Panc1 (cell line): Measurements from ENCODE around the gene RPL13. TPM values are rescaled to one million over a fixed set of nuclear protein-coding genes. Genes with fewer than 3 reads are reported as not detected.
A peak's percentile ranks its signal among the peaks of the same experiment; 100 is the strongest.

ENCODE experiments used
- ATAC-seq: fragments of 200-7000 bp; cut with Tn5 transposase; 2 replicates; pipeline ENCODE4 v1.9.1; 2020; ENCODE audit warnings: mild to moderate bottlenecking, moderate library complexity
- BruUV-seq: library from RNA; stranded (reverse); fragments of 400-500 nt; replicated peaks from 2 replicates; lab custom pipeline; 2021; lab: Mats Ljungman, UMichigan
- CTCF ChIA-PET: fragments of 300-600 bp; sonication (Branson Sonifier 250); formaldehyde crosslinking; loops from one replicate; lab custom pipeline; 2022; ENCODE audit warnings: antibody characterized with exemption; lab: Charles Lee
- POLR2A ChIA-PET: fragments of 300-600 bp; sonication (Branson Sonifier 250); formaldehyde crosslinking; loops from one replicate; lab custom pipeline; 2022; ENCODE audit warnings: antibody characterized with exemption; lab: Charles Lee
- DNase-seq: peaks from one replicate; pipeline ENCODE4 v3.0.0-alpha.2; 2010; ENCODE audit warnings: low read depth, low spot score
- H3K27ac ChIP-seq: 2 replicates; pipeline ENCODE4 v1.5.1; 2011; ENCODE audit warnings: mild to moderate bottlenecking, low read length, inconsistent platforms
- H3K27me3 ChIP-seq: fragments of 200-500 bp; sonication (Bioruptor generic); 2 replicates; pipeline ENCODE4 v1.6.0; 2014; ENCODE audit warnings: low read length, inconsistent platforms; ENCODE audit not compliant: control insufficient read depth, insufficient read depth
- H3K36me3 ChIP-seq: fragments of 200-500 bp; sonication (Bioruptor generic); 2 replicates; pipeline ENCODE4 v1.5.1; 2014; ENCODE audit warnings: inconsistent platforms, mild to moderate bottlenecking, low read length, moderate library complexity; ENCODE audit not compliant: control insufficient read depth, insufficient read depth
- H3K4me1 ChIP-seq: 2 replicates; pipeline ENCODE4 v1.5.1; 2011; ENCODE audit warnings: inconsistent platforms, mild to moderate bottlenecking, low read length, moderate library complexity; ENCODE audit not compliant: control insufficient read depth, insufficient read depth
- H3K4me3 ChIP-seq, 2 experiments: 2 replicates each; pipeline ENCODE4 v1.5.1; 2011 to 2012; ENCODE audit warnings: low read depth in 2 of 2, low read length in 2 of 2, mild to moderate bottlenecking in 2 of 2, inconsistent platforms in 1 of 2, moderate library complexity in 1 of 2
- H3K9me3 ChIP-seq: fragments of 200-500 bp; sonication (Bioruptor generic); 2 replicates; pipeline ENCODE4 v1.5.1; 2014; ENCODE audit warnings: low read depth, mild to moderate bottlenecking, inconsistent platforms, low read length, moderate library complexity; ENCODE audit not compliant: control insufficient read depth, insufficient read depth
- CTCF ChIP-seq: fragments of 450-650 bp; IDR thresholded peaks from 2 replicates; pipeline ENCODE4 v1.5.1; 2017; ENCODE audit warnings: mild to moderate bottlenecking
- POLR2AphosphoS5 ChIP-seq: IDR thresholded peaks from 2 replicates; pipeline ENCODE4 v1.6.1; 2012; ENCODE audit warnings: mild to moderate bottlenecking, low read depth, low read length, moderate library complexity
- REST ChIP-seq, 2 experiments: IDR thresholded peaks; 2 replicates each; pipeline ENCODE4 v1.6.1; 2011 to 2012; ENCODE audit warnings: low read depth in 2 of 2, control low read depth in 1 of 2, low read length in 1 of 2, mild to moderate bottlenecking in 1 of 2, moderate library complexity in 1 of 2; ENCODE audit not compliant: insufficient read depth in 1 of 2
- SIN3A ChIP-seq: IDR thresholded peaks from 2 replicates; pipeline ENCODE4 v1.6.1; 2012; ENCODE audit warnings: low read depth, mild to moderate bottlenecking, low read length, moderate library complexity, borderline replicate concordance; ENCODE audit not compliant: insufficient read depth
- TCF7L2 ChIP-seq: IDR thresholded peaks from 2 replicates; pipeline ENCODE4 v1.6.1; 2011; ENCODE audit warnings: mild to moderate bottlenecking, low read depth, low read length, inconsistent platforms
- in situ Hi-C: cut with HindIII; loops from 2 replicates; pipeline ENCODE4 v1.10.0; 2016; ENCODE audit warnings: low sequenced_read_pairs, low pct_unique_long_range_greater_than_20kb
- intact Hi-C: fragments of 100-400 bp; cut with micrococcal nuclease; formaldehyde crosslinking; loops from one replicate; pipeline ENCODE4 v1.10.0; 2022; ENCODE audit not compliant: unreplicated experiment
- total RNA-seq: library from RNA; stranded (reverse); gene quantifications from one replicate; pipeline ENCODE4 v1.2.1, GENCODE V29; 2021; ENCODE audit not compliant: unreplicated experiment

The RPL13 gene
- total RNA-seq, 1 experiment from 2014 or later = 965 TPM

- intact Hi-C loops = loop anchor here (5.0 kb wide), 1 partner anchor 39 kb away; no protein-coding TSS in a partner anchor
- no peak overlapping the region for H3K4me3 ChIP-seq
- no peaks in the 10 kb centered on the region for H3K27me3 ChIP-seq
- DNase-seq (no peak), ATAC-seq (peak; percentile 6; the same call in 1 of the 2 replicates)
- no peak overlapping the region; the same call in 1 of the 2 replicates for H3K27ac ChIP-seq
- in situ Hi-C loops = no loop called here
- ChIA-PET CTCF (interaction anchor here (1.6 kb wide), 1 partner anchor 12 kb away, joined by 8 read pairs; no protein-coding TSS in a partner anchor), POLR2A (no interaction called here)
- peaks cover 6% of the 10 kb centered on the region for H3K4me1 ChIP-seq
- H3K9me3 ChIP-seq = no peaks in the 10 kb centered on the region
- TF ChIP-seq SIN3A (no peak), POLR2AphosphoS5 (no peak), TCF7L2 (no peak), REST (IDR thresholded peaks at IDR 0.05; ENCODE audit: insufficient read depth in 1 of 2, low read depth in 2 of 2, low read length in 1 of 2) (no peak), CTCF (no peak)
- no peaks in the 10 kb centered on the region for H3K36me3 ChIP-seq
- BruUV-seq = no TSS peak
Measured at GRCh38 chr16:89602952-89603590, 42.6 kb downstream of the RPL13 start.

DNA sequence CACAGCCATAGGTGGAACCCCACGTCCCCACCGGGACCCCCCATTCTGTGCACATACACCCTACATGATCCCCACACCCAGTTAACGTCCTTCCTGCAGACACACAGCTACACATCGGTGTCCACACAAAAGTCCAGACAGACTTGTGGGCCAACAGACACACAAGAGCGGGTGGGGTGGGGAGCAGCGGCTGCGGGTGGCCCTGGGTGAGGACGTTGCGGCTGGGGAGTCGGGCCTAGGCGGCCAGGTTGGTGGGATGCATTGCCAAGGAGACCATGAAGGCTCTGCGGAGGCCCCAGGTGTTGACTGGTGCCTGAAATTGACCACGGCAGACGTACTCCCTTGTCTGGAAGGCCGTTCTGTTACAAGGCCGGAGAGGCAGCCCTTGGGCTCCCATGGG, 44.3 kb downstream of the RPL13 start:
- ChIA-PET CTCF (no interaction called here), POLR2A (no interaction called here)
- in situ Hi-C loops (no loop called here), intact Hi-C loops (loop anchor here (5.0 kb wide), 1 partner anchor 38 kb away; no protein-coding TSS in a partner anchor)
- Histone ChIP-seq H3K4me1 (peaks cover 11% of the 10 kb centered on the region), H3K27me3 (no peaks in the 10 kb centered on the region), H3K36me3 (no peaks in the 10 kb centered on the region), H3K4me3 (no peak overlapping the region), H3K9me3 (no peaks in the 10 kb centered on the region), H3K27ac (no peak overlapping the region)
- DNase-seq (no peak), ATAC-seq (no peak)
- TF ChIP-seq POLR2AphosphoS5 (no peak), TCF7L2 (no peak), SIN3A (no peak), CTCF (no peak), REST (IDR thresholded peaks at IDR 0.05; ENCODE audit: insufficient read depth in 1 of 2, low read depth in 2 of 2, low read length in 1 of 2) (no peak)
- no TSS peak for BruUV-seq
